Omental fat pad (tissue), 4 donors: ENCODE measurements around the gene VPREB1. TPM values are rescaled to one million over a fixed set of nuclear protein-coding genes. Genes with fewer than 3 reads are reported as not detected.

Experiments used
- ATAC-seq: fragments of 150-250 bp; one replicate; pipeline ENCODE4 v1.9.1; 2016; ENCODE audit warnings: mild to moderate bottlenecking, moderate library complexity; ENCODE audit not compliant: low FRiP score
- DNase-seq: peaks from one replicate; pipeline ENCODE4 v3.0.0-alpha.2; 2019; ENCODE audit warnings: low spot score
- CTCF ChIP-seq, 3 donors: fragments of 450-650 bp; IDR thresholded peaks; one replicate each; pipeline ENCODE4 v1.5.1; 2016 to 2017; ENCODE audit warnings: antibody characterized with exemption in 3 of 3, mild to moderate bottlenecking in 3 of 3, moderate library complexity in 2 of 3
- total RNA-seq, 4 donors: library from RNA; depleted of rRNA; stranded (reverse); fragments of >200 nt; gene quantifications; one replicate each; pipeline ENCODE4 v1.1.0, GENCODE V29; 2016

The VPREB1 gene
- total RNA-seq, result not detected

- DNase-seq (no peak), ATAC-seq (no peak)
- TF ChIP-seq CTCF (IDR thresholded peaks at IDR 0.05), result no peak
Observed at GRCh38 chr22:22244316-22245250, at the start of gene VPREB1. VPREB1 (plus strand) TSS chr22:22244786; CDS start chr22:22244814, 28 bp downstream.

GRCh38 chr22:22194931-22195264 lies 49.7 kb upstream of the VPREB1 start:
- DNase-seq, result no peak
- no peak for TF ChIP-seq CTCF (IDR thresholded peaks at IDR 0.05)
- no peak for ATAC-seq

GRCh38 chr22:22195265-22196017 lies 49.1 kb upstream of the VPREB1 start:
- ATAC-seq (peak; percentile 64), DNase-seq (peak; percentile 79)
- peak in 1 of 3 donors; percentile 48 for TF ChIP-seq CTCF (IDR thresholded peaks at IDR 0.05)

- no peak for TF ChIP-seq CTCF (IDR thresholded peaks at IDR 0.05)
- DNase-seq (no peak), ATAC-seq (no peak)
Observed at GRCh38 chr22:22196018-22196533, 48.5 kb upstream of the VPREB1 start.

- DNase-seq, result no peak
- ATAC-seq, result no peak
- no peak for TF ChIP-seq CTCF (IDR thresholded peaks at IDR 0.05)
Observed at GRCh38 chr22:22196833-22197477, 47.6 kb upstream of the VPREB1 start.

- TF ChIP-seq CTCF (IDR thresholded peaks at IDR 0.05), result no peak
- no peak for DNase-seq
- ATAC-seq, result no peak
Observed at GRCh38 chr22:22197993-22198402, 46.6 kb upstream of the VPREB1 start.
